Measurements from ENCODE around the gene SCG5.

The SCG5 gene

GRCh38 chr15:32637704-32638103 is 3.8 kb upstream of the SCG5 start:
- no peak for TF ChIP-seq TCF12 (IDR thresholded peaks at IDR 0.05; ENCODE audit: low read depth)
- TF ChIP-seq CREB1 (IDR thresholded peaks at IDR 0.05; ENCODE audit: low read depth) = no peak
- no peak for TF ChIP-seq TEAD4 (IDR thresholded peaks at IDR 0.05)
- no peak for TF ChIP-seq NFIC (IDR thresholded peaks at IDR 0.05)
- no peak for TF ChIP-seq YY1 (IDR thresholded peaks at IDR 0.05; ENCODE audit: low read depth)
- TF ChIP-seq FOXM1 (IDR thresholded peaks at IDR 0.05; ENCODE audit: borderline replicate concordance, low read depth) = no peak
- TF ChIP-seq EP300 (IDR thresholded peaks at IDR 0.05; ENCODE audit: borderline replicate concordance) = no peak
- no peak for TF ChIP-seq CEBPB (IDR thresholded peaks at IDR 0.05)
- TF ChIP-seq ZBTB7A (IDR thresholded peaks at IDR 0.05; ENCODE audit: low read depth) = no peak
- no peak for TF ChIP-seq MAX (IDR thresholded peaks at IDR 0.05)
- TF ChIP-seq TAF1 (IDR thresholded peaks at IDR 0.05; ENCODE audit: low read depth) = no peak
- no peak for TF ChIP-seq RAD21 (IDR thresholded peaks at IDR 0.05; ENCODE audit: low read depth)
- no peak for TF ChIP-seq USF1 (IDR thresholded peaks at IDR 0.05)
- no peak for TF ChIP-seq REST (IDR thresholded peaks at IDR 0.05; ENCODE audit: low read depth)
- TF ChIP-seq EGR1 (IDR thresholded peaks at IDR 0.05) = no peak

GRCh38 chr15:32642667-32643435 is 1.3 kb downstream of the SCG5 start:
- TF ChIP-seq EGR1 (IDR thresholded peaks at IDR 0.05) (no peak), RAD21 (IDR thresholded peaks at IDR 0.05; ENCODE audit: low read depth) (no peak), TCF12 (IDR thresholded peaks at IDR 0.05; ENCODE audit: low read depth) (no peak), CEBPB (IDR thresholded peaks at IDR 0.05) (no peak), NFIC (IDR thresholded peaks at IDR 0.05) (no peak), REST (IDR thresholded peaks at IDR 0.05; ENCODE audit: low read depth) (no peak), ZBTB7A (IDR thresholded peaks at IDR 0.05; ENCODE audit: low read depth) (no peak), TEAD4 (IDR thresholded peaks at IDR 0.05) (no peak), CREB1 (IDR thresholded peaks at IDR 0.05; ENCODE audit: low read depth) (no peak), TAF1 (IDR thresholded peaks at IDR 0.05; ENCODE audit: low read depth) (no peak), EP300 (IDR thresholded peaks at IDR 0.05; ENCODE audit: borderline replicate concordance) (no peak), FOXM1 (IDR thresholded peaks at IDR 0.05; ENCODE audit: borderline replicate concordance, low read depth) (no peak), YY1 (IDR thresholded peaks at IDR 0.05; ENCODE audit: low read depth) (no peak), USF1 (IDR thresholded peaks at IDR 0.05) (no peak), MAX (IDR thresholded peaks at IDR 0.05) (no peak)

- TF ChIP-seq USF1 (IDR thresholded peaks at IDR 0.05) = no peak
- no peak for TF ChIP-seq RAD21 (IDR thresholded peaks at IDR 0.05; ENCODE audit: low read depth)
Measured at GRCh38 chr15:32643907-32644445, 2.5 kb downstream of the SCG5 start.

- TF ChIP-seq TEAD4 (IDR thresholded peaks at IDR 0.05) (no peak), CEBPB (IDR thresholded peaks at IDR 0.05) (no peak), CREB1 (IDR thresholded peaks at IDR 0.05; ENCODE audit: low read depth) (no peak), NFIC (IDR thresholded peaks at IDR 0.05) (no peak), ZBTB7A (IDR thresholded peaks at IDR 0.05; ENCODE audit: low read depth) (no peak), YY1 (IDR thresholded peaks at IDR 0.05; ENCODE audit: low read depth) (no peak), MAX (IDR thresholded peaks at IDR 0.05) (no peak), EGR1 (IDR thresholded peaks at IDR 0.05) (no peak), RAD21 (IDR thresholded peaks at IDR 0.05; ENCODE audit: low read depth) (no peak), REST (IDR thresholded peaks at IDR 0.05; ENCODE audit: low read depth) (no peak), FOXM1 (IDR thresholded peaks at IDR 0.05; ENCODE audit: borderline replicate concordance, low read depth) (no peak), EP300 (IDR thresholded peaks at IDR 0.05; ENCODE audit: borderline replicate concordance) (no peak), TAF1 (IDR thresholded peaks at IDR 0.05; ENCODE audit: low read depth) (no peak), TCF12 (IDR thresholded peaks at IDR 0.05; ENCODE audit: low read depth) (no peak), USF1 (IDR thresholded peaks at IDR 0.05) (no peak)
Measured at GRCh38 chr15:32646291-32646690, 4.8 kb downstream of the SCG5 start.
